Activated naive CD8-positive, alpha-beta T cell treated with anti-CD3 and anti-CD28 coated beads, Interleukin-2, amount 10 ng/mL, durations not matched to agents 7 days and 5 days (primary cell): Measurements from ENCODE around the gene CTBP2. TPM values are rescaled to one million over a fixed set of nuclear protein-coding genes. Genes with fewer than 3 reads are reported as not detected.
A peak's percentile ranks its signal among the peaks of the same experiment; 100 is the strongest.

Source experiments
- ATAC-seq: fragments of 150-1000 bp; cut with Tn5 transposase; one replicate; pipeline ENCODE4 v1.10.0; 2021; ENCODE audit warnings: low read depth, moderate library complexity
- POLR2A ChIA-PET: fragments of 350-600 bp; sonication (Branson Sonifier 250); formaldehyde crosslinking; loops from one replicate; lab custom pipeline; 2021; ENCODE audit warnings: antibody characterized with exemption; lab: Charles Lee
- DNase-seq: peaks from one replicate; pipeline ENCODE4 v3.0.0; 2021
- H3K27ac Mint-ChIP-seq: one replicate; pipeline ENCODE4 v1.8.0; 2022; ENCODE audit warnings: mild to moderate bottlenecking, mixed read lengths
- H3K27me3 Mint-ChIP-seq: one replicate; pipeline ENCODE4 v1.8.0; 2022; ENCODE audit warnings: mild to moderate bottlenecking, moderate library complexity, mixed read lengths
- H3K36me3 Mint-ChIP-seq: one replicate; pipeline ENCODE4 v1.8.0; 2021; ENCODE audit warnings: mild to moderate bottlenecking, mixed read lengths
- H3K4me1 Mint-ChIP-seq: one replicate; pipeline ENCODE4 v1.8.0; 2021; ENCODE audit warnings: mixed read lengths
- H3K4me3 Mint-ChIP-seq: one replicate; pipeline ENCODE4 v1.8.0; 2022; ENCODE audit warnings: mild to moderate bottlenecking, moderate library complexity, mixed read lengths
- H3K9me3 Mint-ChIP-seq: one replicate; pipeline ENCODE4 v1.8.0; 2021; ENCODE audit warnings: mixed read lengths
- total RNA-seq, 2 experiments: library from RNA; stranded (reverse); gene quantifications; one replicate each; pipeline ENCODE4 v1.2.3, GENCODE V29; 2021

The CTBP2 gene
- total RNA-seq, 2 experiments from 2014 or later, result 0.94 to 1.6 TPM

DNA sequence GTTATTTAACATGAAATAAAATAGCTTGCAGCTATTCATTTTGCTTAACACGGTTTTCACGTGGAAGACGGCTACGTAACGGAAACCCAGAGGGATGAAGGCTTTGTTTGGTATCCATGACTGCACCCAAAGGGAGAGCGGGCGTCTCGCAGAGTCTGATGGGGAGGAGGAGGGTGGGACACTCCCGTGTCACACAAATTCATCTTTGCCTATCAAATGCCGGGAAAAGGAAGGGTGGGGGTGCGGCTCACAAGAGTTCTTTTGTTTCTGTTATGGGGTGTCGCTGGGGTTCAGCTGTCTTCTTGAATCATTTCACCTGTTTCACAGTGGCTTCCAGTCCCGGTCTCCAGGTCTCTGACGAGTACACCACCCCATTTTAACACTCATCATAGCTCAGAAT lies 110.0 kb downstream of the CTBP2 start:
- peaks cover 5% of the 10 kb centered on the region for H3K4me1 Mint-ChIP-seq
- no peak for DNase-seq
- no peaks in the 10 kb centered on the region for H3K36me3 Mint-ChIP-seq
- no peak overlapping the region for H3K4me3 Mint-ChIP-seq
- POLR2A ChIA-PET, result no interaction called here
- no peak for ATAC-seq
- H3K27ac Mint-ChIP-seq, result no peak overlapping the region
- H3K27me3 Mint-ChIP-seq, result peaks cover 24% of the 10 kb centered on the region
- no peaks in the 10 kb centered on the region for H3K9me3 Mint-ChIP-seq

DNA sequence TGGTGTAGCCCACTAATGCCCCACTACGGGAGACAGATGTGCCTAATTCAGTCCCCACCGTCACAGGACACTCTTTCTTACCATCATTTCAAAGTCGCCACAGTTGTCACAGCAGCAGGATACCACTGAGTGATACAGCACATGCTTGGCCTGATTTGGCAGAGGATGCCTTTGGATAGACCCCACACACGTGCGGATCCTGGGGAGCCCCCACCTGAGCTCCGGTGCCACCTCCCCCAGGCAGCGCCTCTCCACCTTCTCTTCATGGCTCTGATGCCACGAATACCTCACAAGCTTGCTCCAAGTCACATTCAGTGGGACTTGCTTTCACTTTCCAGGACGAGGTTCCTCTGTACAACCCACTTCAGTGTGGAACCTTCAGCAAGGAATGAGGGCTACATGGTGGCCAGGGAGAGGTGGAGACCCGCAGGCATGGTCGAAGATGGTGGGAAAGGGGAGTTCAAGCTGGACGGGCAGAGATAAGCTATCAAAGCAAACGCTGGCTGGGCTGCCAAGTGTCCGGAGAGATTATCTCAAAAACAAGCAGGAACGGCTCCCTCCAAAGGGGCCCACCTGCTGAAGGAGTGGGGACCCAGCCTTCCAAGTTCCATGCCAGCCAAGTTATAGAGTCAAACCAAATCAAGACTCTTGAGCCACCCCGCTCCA lies 111.0 kb downstream of the CTBP2 start:
- no peak for ATAC-seq
- DNase-seq, result no peak
- POLR2A ChIA-PET, result no interaction called here
- no peaks in the 10 kb centered on the region for H3K36me3 Mint-ChIP-seq
- peaks cover 24% of the 10 kb centered on the region for H3K27me3 Mint-ChIP-seq
- H3K9me3 Mint-ChIP-seq, result no peaks in the 10 kb centered on the region
- H3K27ac Mint-ChIP-seq, result no peak overlapping the region
- no peak overlapping the region for H3K4me3 Mint-ChIP-seq
- peaks cover 5% of the 10 kb centered on the region for H3K4me1 Mint-ChIP-seq

DNA sequence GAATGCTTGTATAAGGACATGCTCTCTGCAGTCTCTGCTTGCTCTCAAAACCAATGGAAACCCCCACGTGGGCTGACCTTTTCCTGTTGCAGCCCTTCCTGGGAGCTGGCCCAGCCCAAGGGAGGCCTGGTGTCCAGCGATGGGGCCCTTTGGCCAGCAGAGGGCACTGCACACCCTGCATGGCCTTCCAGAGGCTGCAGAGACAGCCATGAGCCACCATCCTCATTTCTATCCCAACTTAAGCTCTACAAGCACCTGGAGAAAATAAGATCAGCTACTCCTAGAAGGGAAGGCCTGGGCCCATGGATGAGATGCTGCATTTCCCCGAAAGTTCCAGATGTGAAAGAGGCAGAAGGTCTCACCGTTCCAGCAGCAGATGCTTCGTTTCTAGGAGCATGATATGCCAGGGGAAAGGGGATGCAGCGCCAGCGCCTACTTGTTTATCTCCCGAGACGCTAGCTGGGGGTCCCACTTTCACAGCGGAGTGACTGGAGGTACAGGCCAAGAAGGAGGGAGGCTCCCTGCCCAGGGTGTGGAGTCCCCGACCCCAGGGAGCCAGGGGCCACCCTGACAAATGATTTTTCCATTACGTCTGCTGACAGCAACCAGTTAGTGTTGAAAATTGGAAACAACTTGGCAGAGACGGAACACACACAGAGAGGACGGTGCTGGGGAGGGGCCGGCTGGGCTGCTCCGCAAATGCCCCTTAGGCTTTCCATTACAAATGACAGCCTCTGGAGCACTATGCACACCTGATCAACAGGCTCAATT lies 112.1 kb downstream of the CTBP2 start:
- ATAC-seq, result peak; percentile 81

DNA sequence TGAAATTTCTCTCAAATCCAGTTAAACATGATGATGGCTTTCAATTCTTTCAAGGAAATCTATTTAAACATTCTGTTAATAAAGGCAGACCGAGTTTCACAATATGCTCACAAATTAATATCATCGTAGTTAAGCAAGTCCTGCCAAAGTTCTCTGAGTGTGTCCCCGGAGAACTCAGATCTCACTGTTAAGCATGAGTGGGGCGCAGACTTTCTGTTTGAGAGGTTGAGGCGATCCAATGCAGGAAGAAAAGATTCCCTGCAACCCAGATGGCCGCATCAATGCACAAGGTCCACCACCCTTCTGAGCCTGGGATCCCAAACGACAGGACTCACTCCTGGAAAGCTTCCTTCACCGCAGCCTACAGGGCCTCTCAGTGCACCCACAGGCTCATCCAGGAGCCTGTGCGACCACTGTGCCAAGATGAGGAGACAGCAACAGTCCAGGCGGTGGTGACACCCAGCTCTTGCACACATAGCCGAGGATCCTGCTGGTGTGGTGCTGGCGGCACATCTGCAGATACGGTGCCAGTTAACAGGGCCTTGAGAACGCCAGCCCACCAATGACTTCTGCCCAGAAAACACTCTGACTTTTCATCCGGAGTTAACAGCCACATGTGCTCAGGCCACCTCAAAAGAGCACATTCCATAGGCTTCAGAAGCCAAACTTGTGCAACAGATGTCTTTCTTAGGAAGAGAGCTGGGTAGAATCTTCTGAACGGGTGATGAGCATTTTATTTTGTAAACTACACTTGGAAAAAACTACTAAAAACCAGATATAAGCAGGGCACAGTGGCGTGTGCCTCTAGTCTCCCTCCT lies 116.3 kb downstream of the CTBP2 start:
- Mint-ChIP-seq H3K36me3 (no peaks in the 10 kb centered on the region), H3K27me3 (peaks cover 23% of the 10 kb centered on the region), H3K27ac (no peak overlapping the region), H3K9me3 (no peaks in the 10 kb centered on the region), H3K4me1 (peaks cover 4% of the 10 kb centered on the region), H3K4me3 (no peak overlapping the region)
- DNase-seq (no peak), ATAC-seq (no peak)
- POLR2A ChIA-PET, result no interaction called here

More for the DNA sequence above, 112.1 kb downstream of the CTBP2 start:
- no peak overlapping the region for H3K27ac Mint-ChIP-seq
- peak; percentile 74 for DNase-seq
- POLR2A ChIA-PET, result no interaction called here
- peaks cover 5% of the 10 kb centered on the region for H3K4me1 Mint-ChIP-seq
- no peaks in the 10 kb centered on the region for H3K36me3 Mint-ChIP-seq
- no peaks in the 10 kb centered on the region for H3K9me3 Mint-ChIP-seq
- H3K4me3 Mint-ChIP-seq, result no peak overlapping the region
- H3K27me3 Mint-ChIP-seq, result peaks cover 24% of the 10 kb centered on the region

DNA sequence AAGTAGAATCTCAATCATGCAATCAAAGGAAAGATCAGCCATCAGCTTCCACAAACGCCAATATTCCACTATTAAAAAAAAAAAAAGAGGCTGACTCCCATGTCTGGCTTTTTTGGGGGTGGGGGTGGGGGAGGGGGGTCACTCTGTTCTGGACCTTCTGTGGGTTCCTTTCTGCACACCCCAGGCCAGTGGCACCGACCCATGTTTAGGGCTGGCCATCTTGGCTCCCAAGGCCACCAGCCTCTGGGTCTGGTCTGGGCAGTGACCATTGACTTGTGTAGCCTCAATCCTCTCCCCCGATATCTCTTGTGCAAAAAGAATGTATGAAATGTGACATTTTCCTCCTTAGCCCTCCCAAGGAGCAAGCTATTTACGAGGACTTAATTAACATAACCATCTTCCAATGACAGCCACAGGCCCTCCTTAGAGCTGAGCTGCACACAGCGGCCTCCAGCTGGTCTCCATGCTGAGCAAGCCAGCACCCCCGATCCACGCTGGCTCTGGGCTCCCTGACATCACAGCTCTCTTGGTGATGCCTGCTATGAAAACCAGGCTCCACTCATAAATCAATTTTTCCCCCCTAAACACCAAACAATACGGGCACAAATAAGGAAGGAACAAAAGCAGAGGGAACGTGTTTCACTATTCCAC lies 118.4 kb downstream of the CTBP2 start:
- POLR2A ChIA-PET, result no interaction called here
- no peaks in the 10 kb centered on the region for H3K9me3 Mint-ChIP-seq
- no peak for DNase-seq
- no peak overlapping the region for H3K27ac Mint-ChIP-seq
- H3K27me3 Mint-ChIP-seq, result peaks cover 13% of the 10 kb centered on the region
- H3K4me1 Mint-ChIP-seq, result no peaks in the 10 kb centered on the region
- no peaks in the 10 kb centered on the region for H3K36me3 Mint-ChIP-seq
- ATAC-seq, result no peak
- no peak overlapping the region for H3K4me3 Mint-ChIP-seq

DNA sequence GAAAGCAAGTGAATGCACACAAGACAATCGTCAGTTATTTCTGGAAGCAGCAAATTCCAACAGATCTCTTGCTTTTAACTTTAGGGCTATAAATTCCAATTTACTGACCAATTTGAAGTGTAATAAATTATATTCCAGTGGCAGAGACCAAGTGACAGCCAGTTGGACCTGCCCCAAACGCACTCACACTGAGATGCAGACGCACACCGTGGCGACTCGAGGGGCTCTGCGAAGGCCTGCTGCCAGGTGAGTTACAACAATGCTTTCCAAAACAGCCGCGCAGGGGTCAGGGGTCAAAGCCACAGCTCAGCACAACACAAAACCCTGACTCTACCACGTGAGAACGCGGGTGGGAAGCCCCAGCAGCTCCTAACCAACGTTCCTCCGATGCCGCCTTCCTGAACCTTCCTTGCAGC lies 121.0 kb downstream of the CTBP2 start:
- no peaks in the 10 kb centered on the region for H3K36me3 Mint-ChIP-seq
- POLR2A ChIA-PET, result no interaction called here

DNA sequence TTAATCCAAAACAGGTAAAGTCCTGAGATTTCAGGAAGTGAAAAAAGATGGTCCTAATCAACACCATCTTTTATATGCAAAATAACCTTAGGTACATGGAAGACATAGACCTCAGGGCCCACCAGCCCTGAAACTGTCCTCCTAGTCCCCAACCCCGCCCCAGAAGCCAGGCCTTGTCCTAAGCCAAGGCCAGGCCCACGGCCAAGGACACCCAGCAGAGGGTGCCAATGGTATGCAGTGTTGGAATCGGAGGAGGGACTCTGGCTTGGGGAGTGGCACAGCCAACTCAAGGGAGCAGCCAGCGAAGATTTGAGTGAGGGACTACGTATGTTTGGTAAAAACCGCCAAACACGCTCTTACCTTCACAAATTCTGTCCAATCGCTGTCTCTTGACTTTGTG lies 121.7 kb downstream of the CTBP2 start:
- Mint-ChIP-seq H3K36me3 (no peaks in the 10 kb centered on the region), H3K4me3 (no peak overlapping the region), H3K9me3 (no peaks in the 10 kb centered on the region), H3K27me3 (peaks cover 2% of the 10 kb centered on the region), H3K4me1 (no peaks in the 10 kb centered on the region), H3K27ac (no peak overlapping the region)
- ATAC-seq (no peak), DNase-seq (no peak)
- POLR2A ChIA-PET, result no interaction called here

More for the DNA sequence above, 121.0 kb downstream of the CTBP2 start:
- no peak for ATAC-seq
- DNase-seq, result no peak
- Mint-ChIP-seq H3K27me3 (peaks cover 2% of the 10 kb centered on the region), H3K9me3 (no peaks in the 10 kb centered on the region), H3K4me1 (no peaks in the 10 kb centered on the region), H3K27ac (no peak overlapping the region), H3K4me3 (no peak overlapping the region)

DNA sequence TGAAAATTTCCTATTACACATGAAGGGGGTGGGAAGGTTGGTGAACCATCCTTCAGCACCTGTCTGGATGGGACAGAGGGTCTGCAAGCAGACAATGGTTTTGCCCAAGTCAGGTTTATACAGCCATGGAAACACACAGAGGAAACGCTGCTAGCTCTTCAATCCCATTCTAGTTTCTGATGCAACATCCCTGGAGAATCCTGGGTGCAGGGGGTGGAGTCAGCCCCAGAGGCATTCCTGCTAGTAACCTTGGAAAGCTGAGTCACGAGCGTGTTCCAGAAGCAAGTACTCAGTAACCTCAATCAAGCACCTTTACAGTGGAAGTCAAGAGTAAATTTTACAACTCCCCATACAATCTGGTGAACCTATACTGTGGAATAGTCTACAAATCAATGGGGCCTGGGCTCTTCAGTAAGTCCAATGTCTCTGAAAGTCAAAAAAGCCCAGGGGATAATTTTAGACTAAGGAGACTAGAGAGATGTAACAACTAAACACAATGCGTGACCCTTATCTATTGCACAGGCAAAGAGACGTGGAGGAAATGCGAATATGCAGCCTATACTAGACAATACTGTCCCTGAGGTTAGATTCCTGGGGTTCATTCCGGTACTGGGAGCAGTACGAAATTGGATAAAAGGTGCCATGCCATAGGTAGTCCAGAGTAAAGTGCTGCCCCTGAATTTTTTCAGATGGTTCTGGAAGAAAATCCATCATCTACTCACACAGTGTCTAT lies 123.1 kb downstream of the CTBP2 start:
- no peak overlapping the region for H3K27ac Mint-ChIP-seq
- no peaks in the 10 kb centered on the region for H3K4me1 Mint-ChIP-seq
- POLR2A ChIA-PET, result interaction anchor here (0.6 kb wide), 1 partner anchor 273 kb away, joined by 3 read pairs; no protein-coding TSS in a partner anchor
- no peaks in the 10 kb centered on the region for H3K36me3 Mint-ChIP-seq
- no peaks in the 10 kb centered on the region for H3K9me3 Mint-ChIP-seq
- H3K4me3 Mint-ChIP-seq, result no peak overlapping the region
- H3K27me3 Mint-ChIP-seq, result peaks cover 2% of the 10 kb centered on the region
- DNase-seq, result no peak
- no peak for ATAC-seq

DNA sequence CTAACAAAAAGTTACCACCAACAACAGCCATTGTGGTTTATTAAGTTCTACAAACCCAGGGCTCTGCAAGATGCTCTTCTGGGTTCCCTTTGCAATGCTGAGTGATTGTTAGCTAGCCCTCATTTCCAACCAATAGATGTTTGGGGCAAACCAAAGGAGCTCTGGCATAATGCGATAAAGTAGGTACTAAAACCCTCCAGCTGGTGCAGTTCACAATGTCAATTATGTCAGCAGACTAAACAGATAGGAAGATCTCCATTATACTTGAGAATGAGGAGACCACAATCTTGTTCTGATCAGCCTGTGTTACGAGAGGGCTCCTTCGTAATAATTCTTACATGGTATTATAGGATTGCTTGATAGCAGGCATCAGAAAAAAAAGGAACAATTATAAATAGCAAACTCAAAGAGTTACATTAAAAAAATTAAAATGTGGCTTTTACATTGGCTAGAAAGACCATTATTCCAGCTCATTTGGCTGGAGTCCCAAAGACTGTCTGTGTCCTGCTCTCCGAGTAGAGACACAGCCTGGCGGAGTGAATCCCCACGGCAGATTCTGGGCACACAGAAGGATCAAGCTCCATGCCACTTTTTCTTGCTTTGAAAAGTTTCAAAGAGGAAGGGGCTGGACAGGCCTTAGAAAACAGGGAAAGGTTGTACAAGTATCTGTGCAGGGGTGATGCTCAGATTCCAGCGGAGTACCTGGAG lies 124.6 kb downstream of the CTBP2 start:
- DNase-seq, result no peak
- no peaks in the 10 kb centered on the region for H3K4me1 Mint-ChIP-seq
- ATAC-seq, result no peak
- no peak overlapping the region for H3K27ac Mint-ChIP-seq
- no peak overlapping the region for H3K4me3 Mint-ChIP-seq
- no peaks in the 10 kb centered on the region for H3K9me3 Mint-ChIP-seq
- H3K27me3 Mint-ChIP-seq, result peaks cover 2% of the 10 kb centered on the region
- H3K36me3 Mint-ChIP-seq, result no peaks in the 10 kb centered on the region
- POLR2A ChIA-PET, result no interaction called here

DNA sequence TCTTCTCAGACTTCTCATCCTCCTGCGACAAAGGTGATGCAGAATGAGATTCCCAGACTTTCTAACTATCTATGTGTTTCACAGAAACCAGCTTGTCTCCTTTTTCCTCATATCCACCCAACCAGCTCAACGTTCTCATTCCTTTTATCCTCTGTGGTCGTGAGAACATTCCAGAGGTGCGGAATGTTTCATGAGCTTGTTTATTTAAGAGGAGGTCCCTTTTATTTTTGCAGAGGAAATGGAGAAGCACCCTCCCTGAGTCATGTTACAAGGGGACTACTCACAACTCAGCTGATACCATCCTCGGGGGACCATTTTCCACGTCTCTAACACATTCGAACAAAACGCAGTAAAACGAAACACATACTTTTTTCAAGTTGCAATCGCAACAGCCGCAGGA lies 125.2 kb downstream of the CTBP2 start:
- no peak for ATAC-seq

DNA sequence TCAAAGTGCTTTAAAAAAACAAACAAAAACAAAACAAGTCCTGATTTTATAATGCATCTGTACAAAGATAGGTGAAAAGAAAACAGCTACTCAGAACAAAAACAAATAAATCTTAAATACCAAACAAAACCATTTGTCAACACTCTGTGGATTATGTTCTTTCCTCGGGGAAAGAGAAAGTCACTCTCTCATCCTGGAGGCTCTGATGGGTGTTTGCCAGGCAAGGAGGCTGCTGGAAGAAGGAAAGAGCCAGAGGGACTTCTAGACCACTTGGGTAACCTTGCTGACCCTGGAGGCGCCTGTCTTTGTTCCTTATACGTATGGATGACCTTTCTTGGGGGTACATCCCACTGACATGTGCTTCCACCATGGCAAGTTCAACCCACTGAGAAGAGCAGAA lies 125.7 kb downstream of the CTBP2 start:
- POLR2A ChIA-PET, result no interaction called here
- H3K4me3 Mint-ChIP-seq, result no peak overlapping the region
- no peaks in the 10 kb centered on the region for H3K27me3 Mint-ChIP-seq
- no peaks in the 10 kb centered on the region for H3K4me1 Mint-ChIP-seq
- no peak for ATAC-seq
- no peaks in the 10 kb centered on the region for H3K9me3 Mint-ChIP-seq
- no peaks in the 10 kb centered on the region for H3K36me3 Mint-ChIP-seq
- DNase-seq, result no peak
- no peak overlapping the region for H3K27ac Mint-ChIP-seq

More for the DNA sequence above, 125.2 kb downstream of the CTBP2 start:
- Mint-ChIP-seq H3K9me3 (no peaks in the 10 kb centered on the region), H3K4me3 (no peak overlapping the region), H3K27me3 (no peaks in the 10 kb centered on the region), H3K4me1 (no peaks in the 10 kb centered on the region), H3K36me3 (no peaks in the 10 kb centered on the region), H3K27ac (no peak overlapping the region)
- no peak for DNase-seq
- POLR2A ChIA-PET, result no interaction called here

DNA sequence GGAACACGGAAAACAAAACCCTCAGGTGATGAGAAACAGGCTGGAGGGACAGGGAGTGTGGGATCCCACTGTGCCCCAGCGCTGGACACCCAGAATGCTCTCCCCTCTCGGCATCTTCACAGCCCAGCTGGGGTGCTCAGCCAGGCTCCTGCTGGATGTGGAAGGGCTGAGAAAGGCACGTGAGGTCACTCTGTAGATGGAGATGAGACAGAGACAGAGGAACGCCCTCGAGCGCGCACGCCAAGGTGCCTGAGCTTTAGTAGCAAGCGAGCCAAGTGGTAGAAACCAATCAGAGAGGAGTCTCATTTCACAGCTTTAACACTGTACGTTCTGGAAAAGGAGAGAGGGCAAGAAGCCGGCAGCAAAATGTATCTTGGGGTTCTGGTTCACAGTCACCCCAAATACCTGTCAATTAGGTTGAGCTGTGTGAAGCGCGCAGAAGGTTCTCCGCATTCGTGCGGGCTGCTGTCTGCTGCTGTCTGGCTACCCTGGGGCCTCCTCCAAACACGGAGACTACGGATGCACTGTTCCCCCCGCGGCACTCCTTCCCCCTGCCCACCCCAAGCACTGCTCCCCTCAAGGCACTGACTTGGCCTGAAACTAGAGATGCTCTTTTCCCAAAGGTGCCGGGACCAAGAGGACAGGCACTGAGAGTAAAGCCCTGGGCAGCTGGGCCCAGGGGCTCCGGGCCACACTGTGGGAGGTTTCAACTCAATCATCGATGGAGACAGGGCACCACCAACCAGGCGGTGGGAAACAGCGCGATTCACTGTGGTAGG lies 127.0 kb downstream of the CTBP2 start:
- peaks cover 1% of the 10 kb centered on the region for H3K27me3 Mint-ChIP-seq
- no peak for DNase-seq
- H3K9me3 Mint-ChIP-seq, result no peaks in the 10 kb centered on the region
- H3K36me3 Mint-ChIP-seq, result no peaks in the 10 kb centered on the region
- ATAC-seq, result no peak
- no peak overlapping the region for H3K27ac Mint-ChIP-seq
- POLR2A ChIA-PET, result no interaction called here
- H3K4me3 Mint-ChIP-seq, result no peak overlapping the region
- H3K4me1 Mint-ChIP-seq, result no peaks in the 10 kb centered on the region
